AG04450 (cell line): ENCODE measurements around the gene IQCF2. TPM values are rescaled to one million over a fixed set of nuclear protein-coding genes. Genes with fewer than 3 reads are reported as not detected.

Experiments
- polyA plus RNA-seq: library from polyadenylated mRNA; depleted of rRNA; stranded (reverse); fragments of >200 nt; gene quantifications from 2 replicates; pipeline ENCODE4 v1.2.3, GENCODE V29; 2011; rRNA removed
- small RNA-seq: library from RNA; depleted of rRNA; stranded (forward); fragments of <200 nt; gene quantifications from one replicate; pipeline ENCODE3, GENCODE V24; 2012; ENCODE audit warnings: low read depth; ENCODE audit not compliant: insufficient read length

The IQCF2 gene
- polyA plus RNA-seq, 1 experiment: not detected

Small RNAs within 50 kb of the gene (small RNA-seq; reads per million reads assigned to genes)
- gene RN7SL504P: not detected

Other genes with a start within 250 kb of the IQCF2 start
- gene TEX264, start 190.4 kb upstream of the IQCF2 start, polyA plus RNA-seq: 40.6 and 49.9 TPM in 2 replicates
- 0.01 TPM in 1 of 2 replicates, not detected in the other for gene GRM2, start 154.5 kb upstream of the IQCF2 start, polyA plus RNA-seq
- gene IQCF6, start 82.4 kb upstream of the IQCF2 start, polyA plus RNA-seq: not detected in 2 replicates
- gene IQCF5, start 14.0 kb downstream of the IQCF2 start, polyA plus RNA-seq: not detected in 2 replicates
- not detected in 2 replicates for gene IQCF1, start 41.7 kb downstream of the IQCF2 start, polyA plus RNA-seq
- 10.8 and 13.7 TPM in 2 replicates for gene RRP9, start 80.3 kb downstream of the IQCF2 start, polyA plus RNA-seq
- gene PARP3, start 80.7 kb downstream of the IQCF2 start, polyA plus RNA-seq: 7.5 and 10.4 TPM in 2 replicates
- gene GPR62, start 93.8 kb downstream of the IQCF2 start, polyA plus RNA-seq: not detected in 2 replicates
- 54.6 and 69.2 TPM in 2 replicates for gene PCBP4, start 105.8 kb downstream of the IQCF2 start, polyA plus RNA-seq
- gene ABHD14B, start 112.4 kb downstream of the IQCF2 start, polyA plus RNA-seq: 34.5 and 37.5 TPM in 2 replicates
- 8.2 and 9.9 TPM in 2 replicates for gene ABHD14A, start 113.4 kb downstream of the IQCF2 start, polyA plus RNA-seq
- 20.4 and 27.8 TPM in 2 replicates for gene ACY1, start 121.9 kb downstream of the IQCF2 start, polyA plus RNA-seq
- gene RPL29, start 134.3 kb downstream of the IQCF2 start, polyA plus RNA-seq: 1,368 and 1,889 TPM in 2 replicates
- 17.8 and 19.9 TPM in 2 replicates for gene DUSP7, start 195.0 kb downstream of the IQCF2 start, polyA plus RNA-seq